ENCODE data around the gene MRPS18A.
"Not testable (repeated sequence)": the region's sequence is repeated elsewhere in the genome, so short reads cannot be mapped to it uniquely, and the experiment has no call there.

MRPS18A gene

DNA sequence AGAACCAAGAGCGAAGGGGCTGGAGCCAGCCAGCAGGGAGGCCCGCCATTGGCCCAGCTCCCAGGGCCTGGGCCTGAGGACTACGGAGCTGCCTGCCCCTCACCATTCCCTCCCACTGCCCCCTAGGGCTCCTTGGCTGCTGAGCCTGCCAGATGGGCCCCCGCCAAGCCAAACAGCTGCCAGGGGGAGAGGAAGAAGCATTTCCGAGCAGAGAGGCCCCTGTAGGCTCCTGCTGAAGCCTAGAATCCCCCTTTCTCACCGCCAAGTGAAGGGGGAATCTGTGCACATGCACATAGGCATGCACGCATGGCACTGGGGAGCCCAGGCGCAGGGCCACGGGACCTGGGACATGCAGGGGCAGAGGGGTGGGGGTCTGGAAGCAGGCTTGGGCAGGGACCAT is 28.5 kb upstream of the MRPS18A start:
- DNase-seq = no peak

DNA sequence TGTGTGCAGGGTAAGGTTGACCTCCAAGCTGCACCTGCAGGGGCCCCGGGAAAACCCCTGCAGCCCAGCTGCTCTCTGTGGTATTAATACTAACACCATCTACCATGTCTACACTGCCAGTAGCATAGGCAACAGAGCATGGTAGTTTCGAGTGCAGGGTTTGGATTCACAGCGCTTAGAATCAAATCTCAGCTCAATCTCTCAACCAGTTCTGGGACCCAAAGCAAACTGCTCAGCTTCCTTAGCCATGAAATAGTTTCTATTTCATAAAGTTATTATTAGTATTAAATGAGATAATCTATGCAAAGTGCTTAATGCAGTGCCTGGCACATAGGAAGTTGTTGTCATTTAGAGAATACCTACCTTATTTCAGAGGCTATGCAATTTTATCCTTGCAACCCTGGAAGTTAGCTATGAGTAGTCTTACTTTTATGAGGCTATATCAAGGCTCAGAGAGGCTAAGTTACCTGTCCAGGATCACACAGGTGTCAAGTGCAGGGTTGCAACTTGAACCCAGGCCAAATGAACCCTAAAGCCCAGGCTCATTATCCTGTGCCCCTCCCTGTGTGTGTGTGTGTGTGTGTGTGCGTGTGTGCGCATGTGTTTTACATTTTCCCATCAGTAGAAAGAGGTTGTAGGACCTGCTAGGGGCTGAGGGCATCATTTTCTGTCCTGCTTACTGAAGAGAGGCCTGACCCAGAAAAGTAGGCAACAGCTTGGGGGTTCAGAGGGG is 27.6 kb upstream of the MRPS18A start:
- DNase-seq = peak in 1 of 2 donors; percentile 61

DNA sequence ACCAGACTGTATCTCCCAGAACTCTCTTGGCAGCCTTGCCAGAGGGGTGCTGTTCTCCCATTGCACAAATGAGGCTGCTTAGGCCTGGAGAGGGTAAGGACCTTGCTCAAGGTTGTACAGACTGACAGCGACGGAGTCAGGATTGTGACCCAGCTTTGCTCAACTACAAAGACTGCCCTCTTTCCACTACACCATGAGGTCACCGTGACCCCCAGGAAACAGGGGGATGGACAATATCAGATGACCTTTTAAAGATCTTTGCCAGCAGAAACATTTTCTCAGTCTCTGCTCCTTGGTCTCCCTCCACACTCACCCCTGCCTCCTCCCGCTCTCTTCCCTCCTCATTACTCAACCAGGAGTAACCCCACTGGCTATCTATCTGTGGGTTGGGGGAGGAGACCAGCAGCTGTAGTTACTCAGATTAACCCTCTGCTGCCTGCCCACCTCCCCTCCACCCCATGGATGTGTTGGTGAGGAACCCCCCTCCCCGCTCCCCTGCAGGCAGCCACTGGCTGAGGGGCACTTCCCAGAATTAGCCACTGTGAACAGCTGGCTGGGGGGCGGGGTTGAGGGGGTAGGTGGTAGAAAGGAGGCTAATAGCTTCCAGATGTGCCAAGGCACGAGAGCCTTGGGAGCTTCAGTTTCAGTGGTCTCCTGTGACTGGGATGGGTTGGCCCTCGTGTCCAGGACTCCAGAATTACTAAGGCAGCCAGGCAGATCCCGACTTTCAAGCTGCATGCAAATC is 26.9 kb upstream of the MRPS18A start:
- peak in 1 of 2 donors; percentile 19 for DNase-seq

DNA sequence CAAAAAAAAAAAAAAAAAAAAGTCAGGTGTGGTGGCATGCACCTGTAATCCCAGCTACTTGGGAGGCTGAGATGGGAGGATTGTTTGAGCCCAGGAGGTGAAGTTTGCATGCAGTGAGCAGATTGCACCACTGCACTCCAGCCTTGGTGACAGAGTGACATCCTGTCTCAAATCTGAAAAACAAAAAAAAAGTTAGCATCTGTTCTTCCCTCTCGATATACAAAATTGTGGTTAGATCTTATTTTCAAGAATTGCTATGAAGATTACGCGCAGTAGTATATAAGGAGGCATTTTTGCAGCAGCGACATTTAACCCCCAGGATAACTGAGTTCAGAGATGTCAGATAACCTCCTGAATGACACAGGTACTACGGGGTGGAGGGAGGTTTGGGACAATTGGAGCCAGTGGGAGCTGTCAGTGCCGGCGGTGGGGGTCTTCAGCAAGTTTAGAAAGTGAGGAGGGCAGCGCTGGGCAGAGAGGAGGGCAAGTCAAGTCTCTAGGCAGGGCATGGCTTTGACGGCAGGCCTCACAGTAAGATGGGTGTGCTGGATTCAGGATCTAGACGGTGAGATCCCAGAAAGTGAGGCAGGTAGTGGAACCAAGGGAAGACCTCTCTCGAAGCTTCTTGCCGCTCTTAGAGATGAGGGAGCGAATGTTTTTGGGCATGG is 26.2 kb upstream of the MRPS18A start:
- DNase-seq = no peak

DNA sequence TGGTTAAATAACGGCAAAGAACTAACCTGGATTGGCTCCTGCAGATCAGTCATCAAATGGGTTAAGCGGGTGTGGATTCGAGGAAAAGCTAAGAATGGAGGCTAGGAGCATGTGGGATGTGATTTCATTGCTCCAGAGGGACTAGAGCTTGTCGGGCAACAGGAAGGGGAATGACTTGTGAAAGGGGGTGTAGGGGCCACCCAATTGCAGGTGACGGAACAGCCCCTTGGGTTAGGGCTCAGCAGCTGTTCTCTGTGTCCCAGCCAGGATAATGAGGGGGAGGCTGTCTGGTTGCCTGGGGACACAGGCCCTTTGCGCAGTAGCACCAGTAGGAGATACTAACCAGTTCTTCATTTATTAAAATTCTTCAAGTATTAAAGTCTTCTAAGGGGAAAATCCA is 25.0 kb upstream of the MRPS18A start:
- DNase-seq = no peak

DNA sequence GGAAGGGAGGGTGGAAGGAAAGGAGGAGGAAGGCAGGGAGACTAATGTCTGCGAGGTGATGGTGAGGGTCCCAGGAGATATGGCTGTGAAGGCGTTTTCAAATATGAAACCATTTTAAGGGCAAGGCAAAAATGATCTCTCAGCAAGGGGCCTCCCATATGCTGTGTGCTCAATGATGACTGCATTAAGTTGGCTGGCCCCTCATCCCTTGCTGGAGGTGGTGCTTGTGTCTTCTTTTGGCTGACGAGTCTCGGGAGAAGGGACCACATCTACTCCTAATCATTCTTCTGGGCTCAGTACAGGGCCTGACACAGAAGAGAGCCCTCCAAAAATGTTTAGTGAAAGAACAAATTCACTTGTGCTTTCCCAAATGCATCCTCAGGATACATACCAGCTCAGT is 23.0 kb upstream of the MRPS18A start:
- DNase-seq = no peak

DNA sequence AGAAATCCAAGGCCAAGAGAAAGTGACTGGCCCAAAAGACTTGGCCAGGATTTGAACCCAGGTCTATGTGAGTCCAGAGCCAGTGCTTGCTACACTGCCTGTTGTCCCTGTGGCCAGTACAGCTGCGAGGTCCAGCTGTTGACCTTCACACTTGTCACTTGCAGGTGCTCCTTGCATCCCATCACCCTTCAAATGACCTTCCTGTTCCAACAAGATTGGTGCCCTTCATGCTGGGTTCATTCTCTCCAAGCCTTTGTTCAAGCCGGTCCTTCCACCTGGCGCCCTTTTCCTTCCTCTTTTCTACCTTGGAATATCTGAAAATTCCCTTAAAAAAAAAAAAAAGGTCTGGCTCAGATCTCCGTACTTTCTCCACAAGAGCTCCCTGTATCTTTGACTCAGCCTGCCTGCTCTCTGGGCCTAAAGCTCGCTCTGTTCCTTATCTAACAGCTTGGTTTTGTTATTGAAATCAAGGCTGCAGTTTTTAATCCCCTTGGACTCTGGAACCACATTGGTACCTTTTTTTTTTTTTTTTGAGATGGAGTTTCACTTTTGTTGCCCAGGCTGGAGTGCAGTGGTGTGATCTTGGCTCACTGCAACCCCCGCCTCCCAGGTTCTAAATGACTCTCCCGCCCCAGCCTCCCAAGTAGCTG is 22.2 kb upstream of the MRPS18A start:
- DNase-seq = no peak

DNA sequence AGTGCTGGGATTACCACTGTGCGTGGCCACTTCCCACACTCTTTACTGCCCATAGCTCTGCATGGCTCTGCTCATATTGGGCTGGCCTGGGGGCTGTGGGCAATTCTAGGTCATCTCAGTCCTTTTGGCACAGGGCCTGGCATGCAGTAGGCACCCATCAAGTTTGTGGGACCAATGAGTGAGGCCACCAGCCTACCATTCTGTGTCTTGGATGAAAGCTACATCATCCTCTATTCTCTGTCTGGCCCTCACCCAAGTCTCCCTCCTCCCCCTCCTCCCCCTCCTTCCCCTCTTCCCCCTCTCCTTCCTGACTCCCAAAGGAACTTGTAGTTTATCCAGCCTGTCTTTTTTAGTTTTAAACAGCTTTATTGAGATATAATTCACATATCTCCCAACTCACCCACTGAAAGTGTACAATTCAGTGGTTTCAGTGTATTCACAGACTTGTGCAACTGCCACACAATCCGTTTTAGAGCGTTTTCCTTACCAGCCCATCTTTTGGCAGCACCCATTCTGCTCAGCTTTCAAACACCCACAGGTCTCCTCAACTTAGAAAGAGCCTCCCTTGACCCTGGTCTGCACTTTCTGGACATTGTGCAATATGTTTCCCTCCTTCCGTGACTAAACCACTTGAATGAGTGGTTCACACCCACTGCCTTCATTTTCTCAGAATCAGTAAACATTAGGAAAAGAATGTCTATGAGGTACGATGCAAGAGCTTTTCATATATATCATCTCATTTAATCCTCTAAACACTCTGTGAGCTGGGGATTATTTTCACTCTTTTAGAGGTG is 21.5 kb upstream of the MRPS18A start:
- peak in 1 of 2 donors; percentile 14 for DNase-seq

DNA sequence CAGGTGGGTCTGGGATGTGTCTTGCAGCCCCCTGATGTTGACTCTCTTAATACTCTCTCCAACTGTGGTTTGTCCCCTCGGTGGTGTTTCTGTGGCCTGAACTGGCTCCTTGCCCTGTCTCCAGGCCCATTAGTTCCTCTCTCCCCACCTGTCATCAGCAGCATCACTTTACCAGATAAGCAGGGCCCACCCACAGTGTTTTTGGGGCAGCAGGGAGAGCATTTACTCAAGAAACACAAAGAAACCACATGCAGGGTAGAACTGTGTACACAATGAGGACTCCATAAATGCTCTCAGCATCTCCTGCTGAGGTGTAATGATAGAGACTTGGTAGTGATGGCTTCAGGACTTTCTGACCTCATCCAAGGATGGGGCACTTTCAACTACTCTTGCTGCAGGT is 20.2 kb upstream of the MRPS18A start:
- DNase-seq = no peak

DNA sequence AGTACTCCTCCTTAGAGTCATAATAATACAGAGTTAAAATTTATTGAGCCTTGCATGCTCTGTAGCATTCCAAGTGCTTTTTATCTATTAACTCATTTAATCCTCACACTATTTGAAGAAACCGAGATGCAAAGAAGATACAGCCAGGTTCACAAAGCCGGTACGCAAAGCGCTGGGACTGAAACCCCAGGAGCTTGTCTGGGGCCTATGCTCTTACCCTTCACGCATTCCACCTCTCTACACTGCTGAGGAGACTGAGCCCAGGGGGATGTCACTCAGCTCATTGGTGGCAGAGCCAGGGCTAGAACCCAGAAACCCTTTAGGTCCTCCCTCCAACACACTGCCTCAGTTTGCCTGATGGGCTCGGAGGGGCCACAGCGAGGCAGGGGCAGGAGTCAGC is 19.7 kb upstream of the MRPS18A start:
- DNase-seq = no peak

DNA sequence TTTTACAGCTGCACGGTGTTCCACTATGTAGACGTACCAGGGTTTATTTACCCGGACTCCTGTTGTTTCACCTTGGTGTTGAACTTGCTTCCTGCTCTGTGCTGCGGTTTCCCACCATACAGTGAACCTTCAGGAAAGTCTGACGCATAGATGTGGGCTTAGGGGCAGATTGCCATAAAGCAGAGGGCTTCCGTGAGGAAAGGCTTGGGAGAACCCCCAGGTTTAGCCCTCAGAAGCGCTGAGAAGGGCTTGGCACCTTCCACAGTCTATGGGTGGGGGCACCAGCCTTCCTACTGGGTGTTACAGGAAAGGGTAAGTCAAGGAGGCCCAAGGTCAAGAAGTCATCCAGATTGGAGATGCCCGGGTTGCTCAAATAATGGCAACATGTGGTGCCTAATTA is 19.2 kb upstream of the MRPS18A start:
- DNase-seq = no peak

DNA sequence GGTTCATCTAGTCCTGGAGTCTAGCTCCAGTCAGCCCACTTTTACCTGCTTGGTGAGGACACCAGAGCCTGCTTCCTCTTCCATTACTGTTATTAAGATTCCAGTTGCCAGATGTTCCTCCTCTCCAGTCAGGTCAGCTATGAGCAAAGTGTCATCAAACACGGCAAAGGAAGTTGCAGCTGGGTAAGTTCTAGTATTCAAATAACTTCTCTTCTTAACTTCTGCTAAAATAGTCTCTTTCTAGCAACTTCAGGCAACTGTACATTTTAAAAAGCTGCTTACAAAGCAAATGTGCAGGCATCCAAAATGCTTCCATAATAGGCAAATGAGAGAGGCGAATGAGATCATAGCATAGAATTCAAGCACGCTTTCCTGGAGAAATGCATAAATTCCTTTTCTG is 18.4 kb upstream of the MRPS18A start:
- DNase-seq = peak in 1 of 2 donors; percentile 12

DNA sequence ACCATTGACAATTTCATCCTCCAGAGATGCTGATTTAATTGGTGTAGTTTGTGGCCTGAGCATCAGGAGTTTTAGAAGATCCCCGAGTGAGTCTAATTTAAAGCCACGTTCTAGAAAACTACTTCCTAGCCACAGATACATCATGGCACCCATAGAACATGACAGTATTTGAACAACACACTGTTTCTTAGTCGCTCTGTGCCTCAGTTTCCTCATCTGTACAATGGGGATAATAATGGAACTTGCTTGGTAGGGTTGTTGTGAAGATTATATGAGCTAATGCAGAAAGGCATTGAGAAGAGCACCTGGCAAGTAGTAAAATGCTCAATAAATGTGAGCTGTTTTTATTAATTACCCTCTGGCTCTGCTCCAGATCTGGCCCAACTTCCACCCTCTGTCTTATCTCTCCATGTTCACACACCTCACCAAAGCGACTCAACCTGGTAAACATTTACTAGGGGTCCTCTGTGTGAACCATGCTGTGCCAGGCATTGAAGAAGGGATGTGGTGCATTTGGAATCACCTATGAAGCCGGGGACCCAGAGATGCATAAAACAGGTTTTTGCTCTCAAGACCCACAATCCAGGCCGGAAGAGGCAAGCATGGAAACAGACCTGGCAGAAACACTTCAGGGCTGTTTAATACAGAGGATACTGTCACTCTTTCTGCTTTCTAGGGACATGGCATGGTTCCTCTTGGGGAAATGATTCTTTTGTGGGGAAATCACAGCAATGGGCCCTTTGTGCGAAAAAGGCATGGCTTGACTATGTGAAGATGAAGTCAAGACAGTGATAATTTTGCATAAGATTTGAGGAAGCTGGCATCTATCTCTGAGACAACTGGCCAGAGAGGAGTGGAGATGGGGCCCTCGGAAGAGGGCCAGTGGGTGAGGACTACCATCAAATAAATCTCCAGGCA is 16.2 kb upstream of the MRPS18A start:
- DNase-seq = peak in 1 of 2 donors; percentile 22

DNA sequence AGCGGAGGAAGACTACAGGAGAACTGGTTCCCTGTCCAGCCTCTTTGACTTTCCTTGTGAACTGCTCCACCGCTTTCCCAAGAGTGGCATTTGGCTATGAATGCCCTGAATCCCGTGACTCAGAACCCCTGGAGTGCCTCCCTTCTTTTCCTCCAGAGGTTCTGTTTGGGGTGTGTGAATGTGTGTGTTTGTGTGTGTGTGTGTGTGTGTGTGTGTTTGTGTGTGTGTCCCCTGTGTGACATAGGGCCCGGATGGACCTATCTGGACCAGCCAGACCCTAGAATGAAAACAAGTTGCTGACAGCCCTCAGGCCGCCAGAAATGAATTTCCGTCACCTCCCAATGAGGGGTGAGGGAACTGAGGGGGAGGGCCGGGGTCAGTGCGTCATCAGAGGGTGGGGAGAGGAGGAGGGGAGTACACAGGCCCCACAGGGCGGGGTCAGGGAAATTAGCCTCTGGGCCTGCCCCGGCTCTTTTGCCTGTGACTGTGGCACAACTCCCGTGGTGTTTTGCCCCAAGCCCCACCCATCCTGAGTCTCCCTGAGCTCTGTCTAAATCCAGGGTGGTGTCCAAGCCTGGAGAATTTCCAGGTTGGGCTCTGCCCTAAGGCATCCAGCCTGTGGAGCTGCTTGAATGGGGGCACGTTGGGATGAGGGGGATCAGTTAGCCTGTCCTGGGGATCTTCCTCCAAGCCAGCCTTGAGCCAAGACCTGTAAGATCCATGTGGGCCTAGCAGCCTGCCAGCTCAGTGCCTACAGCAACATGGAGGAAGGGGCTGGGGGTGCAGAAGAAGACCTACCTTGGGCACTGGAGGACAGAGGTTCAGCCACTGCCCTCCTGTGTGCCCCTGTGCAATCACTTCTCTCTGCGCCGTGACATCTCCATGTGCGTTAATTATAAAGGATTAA is 15.2 kb upstream of the MRPS18A start:
- peak; percentile 20 to 64 for DNase-seq

DNA sequence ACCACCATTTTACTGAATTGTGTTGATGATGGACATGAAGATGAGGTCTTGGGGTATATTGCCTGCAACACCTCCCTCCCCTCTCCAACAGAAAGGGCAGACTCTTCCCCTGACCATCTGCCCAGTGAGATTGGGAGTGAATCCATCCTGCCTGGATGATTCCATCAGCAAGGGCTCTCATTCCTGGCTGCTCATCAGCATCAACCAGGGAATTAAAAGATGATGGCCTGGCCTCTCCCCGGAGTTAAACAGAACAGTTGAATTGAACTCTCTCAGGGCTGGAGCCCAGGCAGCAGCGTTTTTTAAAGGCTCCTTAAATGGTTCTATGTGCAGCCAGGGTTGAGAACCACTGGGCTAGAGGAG is 14.6 kb upstream of the MRPS18A start:
- no peak for DNase-seq

DNA sequence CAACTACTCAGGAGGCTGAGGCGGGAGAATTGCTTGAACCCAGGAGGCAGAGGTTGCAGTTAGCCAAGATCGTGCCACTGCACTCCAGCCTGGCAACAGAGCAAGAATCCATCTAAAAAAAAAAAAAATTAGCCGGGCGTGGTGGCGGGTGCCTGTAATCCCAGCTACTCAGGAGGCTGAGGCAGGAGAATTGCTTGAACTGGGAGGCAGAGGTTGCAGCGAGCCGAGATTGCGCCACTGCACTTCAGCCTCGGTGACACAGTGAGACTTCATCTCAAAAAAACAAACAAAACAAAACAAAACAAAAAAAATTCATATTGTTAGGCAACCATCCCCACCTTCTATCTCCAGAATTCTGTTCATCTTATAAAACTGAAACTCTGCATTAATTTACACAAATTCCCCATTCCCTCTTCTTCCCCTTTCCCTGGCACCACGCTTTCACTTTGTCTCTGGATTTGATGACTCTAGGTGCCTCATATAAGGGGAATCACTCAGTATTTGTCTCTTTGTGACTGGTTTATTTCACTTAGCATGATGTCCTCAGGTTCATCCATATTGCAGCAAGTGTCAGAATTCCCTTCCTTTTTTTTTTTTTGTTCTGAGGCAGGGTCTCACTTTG is 13.5 kb upstream of the MRPS18A start:
- not testable (repeated sequence) for DNase-seq

DNA sequence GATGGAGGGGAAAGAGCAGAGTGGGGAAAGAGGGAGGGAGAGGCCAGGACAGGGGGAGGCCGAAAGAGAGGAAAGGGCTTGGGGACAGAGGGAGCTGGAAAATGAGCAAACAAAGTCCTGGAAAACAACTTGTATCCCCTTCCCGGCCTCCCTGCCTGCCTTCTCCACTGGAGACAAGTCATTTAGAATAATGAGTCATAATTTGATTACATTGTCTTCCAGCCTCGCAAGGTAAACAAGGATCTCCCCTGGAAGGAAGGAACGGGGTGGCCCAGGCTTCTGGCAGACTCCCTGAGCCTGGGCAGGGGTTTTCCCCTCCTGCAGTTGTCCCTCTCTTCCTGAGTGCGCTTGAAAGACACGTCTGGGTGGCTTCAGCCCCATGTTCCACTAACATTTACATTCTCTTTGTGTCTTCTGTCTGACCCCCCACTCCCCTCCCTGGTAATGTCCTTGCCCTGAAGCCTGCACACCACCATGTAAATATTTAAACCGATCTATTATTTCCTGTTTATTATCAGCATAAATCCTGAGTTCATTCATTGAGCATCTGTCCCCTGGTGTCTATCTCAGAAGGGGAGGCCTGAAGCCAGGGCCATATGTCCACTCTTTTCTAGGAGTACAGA is 12.1 kb upstream of the MRPS18A start:
- DNase-seq = no peak

DNA sequence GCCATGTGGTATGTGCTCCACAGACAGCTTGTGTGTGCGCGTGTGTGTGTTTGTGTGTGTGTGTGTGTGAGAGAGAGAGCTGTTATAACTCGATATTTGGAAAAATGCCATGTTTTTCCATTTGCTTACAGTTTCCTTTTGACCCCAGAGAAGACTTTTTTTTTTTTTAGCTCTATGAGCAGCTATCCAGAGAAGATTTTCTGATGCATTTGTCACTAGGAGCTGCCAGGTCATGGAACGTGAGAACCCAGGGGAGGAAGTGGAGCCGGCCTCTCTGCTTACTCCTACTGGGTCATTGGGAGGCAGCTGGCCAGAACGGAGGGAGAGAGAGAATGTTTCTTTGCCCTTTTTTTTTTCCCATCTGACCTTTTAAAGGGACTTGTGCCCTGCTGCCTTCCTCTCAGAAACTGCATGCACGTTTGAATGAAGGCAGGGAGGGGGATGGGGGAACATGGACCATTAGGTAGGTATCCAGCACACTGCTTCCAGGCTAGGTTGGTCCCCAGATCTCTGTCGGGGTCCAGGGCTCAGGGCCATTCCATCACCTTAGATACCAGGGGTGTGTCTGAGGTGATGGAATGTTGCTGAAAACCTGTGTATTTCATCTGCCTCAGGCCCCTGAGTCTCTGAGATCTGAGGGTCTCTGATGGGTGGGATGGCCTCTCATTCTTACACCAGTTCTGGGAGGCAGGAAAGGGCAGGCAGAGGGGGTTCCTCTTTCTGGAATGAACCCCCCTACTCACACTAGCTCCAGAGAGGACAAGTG is 11.2 kb upstream of the MRPS18A start:
- DNase-seq = no peak

DNA sequence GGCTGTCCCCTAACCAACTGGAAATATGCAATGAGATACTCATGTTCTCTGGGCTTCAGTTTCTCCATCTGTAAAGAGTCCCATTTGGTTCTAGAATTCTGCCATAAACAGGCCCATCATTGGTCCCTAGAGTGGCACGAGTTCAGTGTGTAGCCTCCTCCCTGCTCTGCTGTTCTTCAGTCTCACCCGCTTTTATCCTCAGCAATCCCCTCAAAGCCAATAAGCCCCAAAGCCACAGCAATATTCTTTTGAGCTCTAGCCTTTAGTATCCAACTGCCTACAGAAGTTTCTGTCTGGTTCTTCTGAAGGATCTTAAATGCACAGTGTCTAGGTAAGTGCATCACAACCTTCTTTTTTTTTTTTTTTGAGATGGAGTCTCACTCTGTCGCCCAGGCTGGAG is 9.8 kb upstream of the MRPS18A start:
- no peak for DNase-seq
